DND-41 (cell line): Measurements from ENCODE around the gene ZNF213.

Source experiments
- EZH2 ChIP-seq: IDR thresholded peaks from 3 replicates; pipeline ENCODE4 v1.6.1; 2012; ENCODE audit warnings: borderline replicate concordance, low read depth, mild to moderate bottlenecking, moderate library complexity, low read length, inconsistent platforms; ENCODE audit not compliant: severe bottlenecking
- TF ChIP-seq, protein P1 (sequence below): IDR thresholded peaks from 2 replicates; pipeline ENCODE4 v1.5.1; 2012; ENCODE audit warnings: borderline replicate concordance, low read length, moderate library complexity, mild to moderate bottlenecking; ENCODE audit not compliant: poor library complexity, severe bottlenecking; ENCODE audit errors: extremely low read depth

DNA sequence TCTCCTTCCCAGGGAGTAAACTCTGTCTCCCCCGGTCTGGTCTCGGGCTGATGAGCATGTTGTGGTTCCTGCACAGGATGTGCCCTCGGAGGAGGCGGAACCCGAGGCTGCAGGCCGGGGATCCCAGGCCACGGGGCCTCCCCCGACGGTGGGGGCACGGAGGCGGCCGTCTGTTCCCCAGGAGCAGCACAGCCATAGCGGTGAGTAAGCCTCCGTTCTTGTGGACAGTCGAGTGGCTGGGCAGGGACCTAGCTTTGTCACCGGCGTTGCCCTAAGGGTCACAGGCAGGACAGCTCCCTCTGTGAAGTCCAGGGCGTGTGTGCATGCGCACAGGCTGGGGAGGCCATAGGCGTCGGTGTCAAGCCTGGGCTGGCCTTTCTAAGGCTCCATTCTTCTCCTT is 3.5 kb downstream of the ZNF213 start:
- no peak for TF ChIP-seq EZH2
- TF ChIP-seq, protein P1, sequence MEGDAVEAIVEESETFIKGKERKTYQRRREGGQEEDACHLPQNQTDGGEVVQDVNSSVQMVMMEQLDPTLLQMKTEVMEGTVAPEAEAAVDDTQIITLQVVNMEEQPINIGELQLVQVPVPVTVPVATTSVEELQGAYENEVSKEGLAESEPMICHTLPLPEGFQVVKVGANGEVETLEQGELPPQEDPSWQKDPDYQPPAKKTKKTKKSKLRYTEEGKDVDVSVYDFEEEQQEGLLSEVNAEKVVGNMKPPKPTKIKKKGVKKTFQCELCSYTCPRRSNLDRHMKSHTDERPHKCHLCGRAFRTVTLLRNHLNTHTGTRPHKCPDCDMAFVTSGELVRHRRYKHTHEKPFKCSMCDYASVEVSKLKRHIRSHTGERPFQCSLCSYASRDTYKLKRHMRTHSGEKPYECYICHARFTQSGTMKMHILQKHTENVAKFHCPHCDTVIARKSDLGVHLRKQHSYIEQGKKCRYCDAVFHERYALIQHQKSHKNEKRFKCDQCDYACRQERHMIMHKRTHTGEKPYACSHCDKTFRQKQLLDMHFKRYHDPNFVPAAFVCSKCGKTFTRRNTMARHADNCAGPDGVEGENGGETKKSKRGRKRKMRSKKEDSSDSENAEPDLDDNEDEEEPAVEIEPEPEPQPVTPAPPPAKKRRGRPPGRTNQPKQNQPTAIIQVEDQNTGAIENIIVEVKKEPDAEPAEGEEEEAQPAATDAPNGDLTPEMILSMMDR = no peak
